Epithelial cell of esophagus (primary cell): ENCODE results near the gene ABCD4.

Experiments used
- DNase-seq: peaks from one replicate; pipeline ENCODE4 v3.0.0; 2010; ENCODE audit warnings: low read depth
- H3K4me3 ChIP-seq: 2 replicates; pipeline ENCODE4 v1.5.1; 2011; ENCODE audit warnings: mild to moderate bottlenecking, low read length, control low read depth
- CTCF ChIP-seq: IDR thresholded peaks from 2 replicates; pipeline ENCODE4 v1.5.1; 2011; ENCODE audit warnings: low read depth, mild to moderate bottlenecking, low read length, control low read depth, inconsistent platforms; ENCODE audit not compliant: insufficient read depth; ENCODE audit errors: missing control alignments

Gene ABCD4

GRCh38 chr14:74301594-74302151 lies 1.1 kb downstream of the ABCD4 start:
- no peak for DNase-seq
- peak overlapping the region; percentile 80 for H3K4me3 ChIP-seq
- TF ChIP-seq CTCF: no peak

DNA sequence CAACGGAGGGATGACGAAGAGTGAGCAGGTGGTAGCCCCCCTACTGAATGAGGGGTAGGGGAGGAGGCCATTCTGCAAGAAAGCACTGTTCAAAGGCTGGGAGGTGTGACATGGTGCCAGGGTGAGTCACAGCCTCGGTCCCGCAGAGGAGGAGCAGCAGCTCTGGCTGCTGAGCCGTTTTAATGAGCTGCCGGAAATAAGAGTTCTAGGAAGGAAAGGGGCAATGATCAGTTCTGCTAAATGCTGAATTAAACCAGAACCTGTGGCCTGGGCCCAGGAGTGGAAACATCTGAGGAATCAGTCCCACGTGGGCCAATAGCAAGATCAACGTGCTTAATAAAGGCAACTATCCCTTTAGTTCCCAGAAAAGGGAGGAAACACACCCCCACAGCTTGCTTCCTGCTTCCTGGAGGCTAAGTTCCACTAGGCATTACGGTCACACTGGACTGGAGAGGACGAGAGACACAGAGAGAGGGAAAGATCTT lies 3.6 kb downstream of the ABCD4 start:
- no peak overlapping the region for H3K4me3 ChIP-seq
- no peak for TF ChIP-seq CTCF
- DNase-seq: peak; percentile 34

- TF ChIP-seq CTCF: no peak
- no peak for DNase-seq
- H3K4me3 ChIP-seq: no peak overlapping the region
Observed at GRCh38 chr14:74297986-74298385, 4.7 kb downstream of the ABCD4 start.

GRCh38 chr14:74296037-74296467 lies 6.7 kb downstream of the ABCD4 start:
- TF ChIP-seq CTCF: no peak
- no peak for DNase-seq
- H3K4me3 ChIP-seq: no peak overlapping the region

GRCh38 chr14:74293606-74294005 lies 9.1 kb downstream of the ABCD4 start:
- no peak for TF ChIP-seq CTCF
- H3K4me3 ChIP-seq: no peak overlapping the region
- no peak for DNase-seq

DNA sequence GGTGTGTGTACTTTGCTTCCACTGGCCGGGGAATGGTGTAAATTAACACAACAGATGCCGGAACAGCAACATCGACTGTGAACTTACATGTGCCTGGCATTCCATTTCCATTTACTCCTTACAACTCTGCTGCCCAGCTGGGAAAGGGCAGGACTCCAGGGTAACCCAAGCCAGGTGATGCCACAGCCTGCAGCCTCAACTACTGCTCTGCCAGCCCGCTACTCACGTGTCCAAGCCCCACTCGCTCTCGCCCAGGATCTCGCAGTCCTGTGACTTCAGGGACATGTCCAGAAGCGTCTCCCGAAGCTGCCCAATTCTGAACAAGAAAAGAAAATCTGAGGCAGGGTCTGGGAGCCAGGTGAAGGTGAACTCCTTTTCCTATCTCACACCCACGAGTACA lies 10.7 kb downstream of the ABCD4 start:
- no peak for DNase-seq
- TF ChIP-seq CTCF: no peak
- no peak overlapping the region for H3K4me3 ChIP-seq

- no peak overlapping the region for H3K4me3 ChIP-seq
- DNase-seq: peak; percentile 26
- TF ChIP-seq CTCF: peak; percentile 47
Observed at GRCh38 chr14:74290415-74290814, 12.3 kb downstream of the ABCD4 start.
